GM21723 (cell line): ENCODE measurements around the gene SNX11.

Experiments
- ATAC-seq: cut with Tn5 transposase; IDR thresholded peaks from one replicate; pipeline ENCODE4 v1.9.1; 2021; ENCODE audit warnings: mild to moderate bottlenecking, moderate library complexity; ENCODE audit not compliant: unreplicated experiment

Gene SNX11

GRCh38 chr17:48095611-48096010, 12.0 kb upstream of the SNX11 start:
- ATAC-seq = no peak

DNA sequence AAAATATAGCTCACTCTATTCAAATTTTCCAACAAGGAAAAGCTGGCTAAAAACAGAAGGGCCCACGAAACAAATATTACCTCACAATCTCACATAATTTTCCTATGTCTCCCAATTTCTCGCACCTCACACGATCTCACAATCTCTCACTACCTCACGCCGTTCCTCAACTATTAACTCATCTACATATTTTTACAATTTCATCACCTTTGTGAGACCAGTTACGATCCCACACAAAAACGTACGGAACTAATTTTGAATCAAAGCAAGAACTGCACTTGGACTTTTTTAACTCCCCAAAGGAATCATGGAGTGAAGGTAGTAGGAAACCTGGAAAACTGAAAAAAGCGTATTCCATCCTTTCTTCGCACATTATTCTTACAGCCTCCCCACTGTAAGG, 7.4 kb upstream of the SNX11 start:
- ATAC-seq = no peak

GRCh38 chr17:48100591-48101011, 7.0 kb upstream of the SNX11 start:
- no peak for ATAC-seq

- peak; percentile 89 for ATAC-seq
Observed at GRCh38 chr17:48101012-48101720, 6.4 kb upstream of the SNX11 start, which contains the start of gene CBX1. Gene CBX1, minus strand, starts transcription at chr17:48101478. Its CDS starts 24,474 bp downstream, at chr17:48077004.

DNA sequence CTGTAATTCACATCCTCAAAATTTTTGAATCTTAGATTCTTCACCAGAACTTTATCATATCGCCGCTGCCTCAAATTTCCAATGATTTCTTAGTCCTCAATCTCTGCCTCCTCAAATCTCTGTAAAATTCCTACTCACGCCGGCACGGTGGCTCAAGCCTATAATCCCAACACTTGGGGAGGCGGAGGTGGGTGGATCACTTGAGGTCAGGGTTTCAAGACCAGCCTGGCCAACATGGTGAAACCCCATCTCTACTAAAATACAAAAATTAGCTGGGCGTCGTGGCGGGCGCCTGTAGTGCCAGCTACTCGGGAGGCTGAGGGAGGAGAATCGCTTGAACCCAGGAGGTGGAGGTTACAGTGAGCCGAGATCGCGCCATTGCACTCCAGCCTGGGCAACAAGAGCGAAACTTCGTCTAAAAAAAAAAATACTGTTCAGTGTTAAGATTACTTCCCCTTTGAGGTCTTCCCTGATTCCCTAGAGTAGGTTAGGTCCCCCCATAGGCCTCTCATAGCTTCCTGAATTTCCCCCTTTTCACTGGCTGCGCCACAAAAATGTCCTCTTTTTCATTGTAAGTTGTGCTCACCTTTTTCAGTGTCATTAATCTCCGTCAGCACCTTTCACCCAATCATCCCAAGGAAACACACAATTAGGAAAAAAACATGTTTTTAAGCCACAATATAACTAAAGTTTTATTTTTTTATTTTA, 5.4 kb upstream of the SNX11 start:
- no peak for ATAC-seq

DNA sequence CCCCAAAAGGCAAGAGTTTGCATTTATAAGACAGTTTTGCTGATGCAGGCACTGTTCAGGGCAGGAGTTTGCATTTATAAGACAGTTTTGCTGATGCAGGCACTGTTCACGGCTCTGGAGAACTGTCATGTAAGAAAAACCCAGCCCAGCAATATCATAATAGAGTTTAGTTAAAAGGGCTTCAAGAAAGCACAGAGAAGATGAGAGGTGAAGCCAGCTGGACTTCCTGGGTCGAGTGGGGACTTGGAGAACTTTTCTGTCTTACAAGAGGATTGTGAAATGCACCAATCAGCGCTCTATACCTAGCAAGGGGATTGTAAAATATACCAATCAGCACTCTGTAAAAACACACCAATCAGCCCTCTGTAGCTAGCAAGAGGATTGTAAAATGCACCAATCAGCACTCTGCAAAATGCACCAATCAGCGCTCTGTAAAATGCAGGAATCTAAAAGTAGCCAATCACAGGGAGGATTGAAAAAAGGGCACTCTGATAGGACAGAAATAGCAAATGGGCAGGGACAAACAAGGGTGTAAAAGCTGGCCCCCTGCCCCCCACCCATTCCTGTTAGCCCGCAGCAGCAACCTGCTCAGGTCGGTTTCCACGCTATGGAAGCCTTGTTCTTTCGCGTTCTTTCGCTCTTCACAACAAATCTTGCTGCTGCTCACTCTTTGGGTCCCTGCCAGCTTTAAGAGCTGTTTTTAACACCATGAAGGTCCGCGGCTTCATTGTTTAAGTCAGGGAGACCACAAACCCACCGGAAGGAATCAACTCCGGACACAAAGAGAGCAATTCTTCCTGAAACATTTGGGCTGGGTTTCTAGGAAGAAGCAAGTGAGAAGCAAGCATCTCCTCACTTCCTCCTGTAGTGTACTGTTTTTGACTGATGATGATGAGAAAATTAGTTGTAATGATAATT, 4.5 kb upstream of the SNX11 start:
- ATAC-seq = no peak

DNA sequence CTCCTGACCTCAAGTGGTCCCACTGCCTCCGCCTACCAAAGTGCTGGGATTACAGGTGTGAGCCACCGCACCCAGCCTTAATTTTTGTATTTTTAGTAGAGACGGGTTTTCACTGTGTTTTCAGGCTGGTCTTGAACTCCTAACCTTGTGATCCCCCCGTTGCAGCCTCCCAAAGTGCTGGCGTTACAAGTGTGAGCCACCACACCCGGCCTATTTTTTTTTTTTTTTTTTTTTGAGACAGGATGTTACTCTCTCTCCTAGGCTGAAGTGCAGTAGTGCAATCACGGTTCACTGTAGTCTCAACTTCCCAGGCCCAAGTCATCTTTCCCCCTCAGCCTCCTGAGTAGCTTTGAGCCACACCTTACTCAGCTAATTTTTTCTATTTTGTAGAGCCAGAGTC, 3.1 kb upstream of the SNX11 start:
- ATAC-seq = no peak

- ATAC-seq = no peak
Observed at GRCh38 chr17:48106802-48107136, 797 bp upstream of the SNX11 start.

- ATAC-seq = no peak
Observed at GRCh38 chr17:48110761-48111160, 3.2 kb downstream of the SNX11 start.

GRCh38 chr17:48111937-48112241, 4.3 kb downstream of the SNX11 start:
- no peak for ATAC-seq

DNA sequence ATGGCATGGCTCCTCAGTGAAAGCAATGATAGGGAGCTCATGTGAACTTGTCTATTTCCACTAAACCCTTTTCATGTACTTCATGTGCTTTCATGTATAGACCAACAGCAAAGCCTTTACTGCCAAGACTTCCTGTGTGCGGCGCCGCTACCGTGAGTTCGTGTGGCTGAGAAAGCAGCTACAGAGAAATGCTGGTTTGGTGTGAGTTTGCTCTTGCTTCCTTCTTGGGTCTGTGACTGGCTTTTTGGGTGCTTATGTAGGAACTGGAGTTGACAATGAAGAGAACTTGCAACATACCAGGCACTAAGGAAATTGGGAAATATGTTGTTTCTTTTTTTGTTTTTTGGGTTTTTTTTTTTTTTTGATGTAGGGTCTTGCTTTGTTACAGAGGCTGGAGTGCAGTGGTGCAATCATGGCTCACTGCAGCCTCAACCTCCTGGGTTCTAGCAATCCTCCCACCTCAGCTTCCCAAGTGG, 5.7 kb downstream of the SNX11 start:
- ATAC-seq = peak; percentile 37

GRCh38 chr17:48121923-48122664, 14.5 kb downstream of the SNX11 start:
- no peak for ATAC-seq

DNA sequence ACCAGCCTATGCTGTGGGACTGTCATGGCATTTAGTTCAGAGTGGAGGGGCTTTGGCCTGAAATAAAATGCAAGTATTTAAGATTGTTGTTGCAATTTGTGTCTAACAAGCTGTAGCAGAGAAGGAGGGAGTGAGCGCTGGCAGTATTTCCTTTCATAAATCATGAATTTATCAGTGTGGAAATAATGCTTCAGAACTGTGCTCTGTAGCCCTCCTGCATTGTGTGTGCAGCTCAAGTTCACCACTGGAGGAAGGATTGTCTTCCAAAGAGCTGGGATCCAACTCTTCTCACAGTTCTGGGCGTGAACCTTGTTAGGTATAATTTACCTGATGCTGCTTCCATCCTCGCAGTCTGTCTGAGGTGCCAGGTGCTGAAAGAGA, 15.1 kb downstream of the SNX11 start:
- no peak for ATAC-seq

DNA sequence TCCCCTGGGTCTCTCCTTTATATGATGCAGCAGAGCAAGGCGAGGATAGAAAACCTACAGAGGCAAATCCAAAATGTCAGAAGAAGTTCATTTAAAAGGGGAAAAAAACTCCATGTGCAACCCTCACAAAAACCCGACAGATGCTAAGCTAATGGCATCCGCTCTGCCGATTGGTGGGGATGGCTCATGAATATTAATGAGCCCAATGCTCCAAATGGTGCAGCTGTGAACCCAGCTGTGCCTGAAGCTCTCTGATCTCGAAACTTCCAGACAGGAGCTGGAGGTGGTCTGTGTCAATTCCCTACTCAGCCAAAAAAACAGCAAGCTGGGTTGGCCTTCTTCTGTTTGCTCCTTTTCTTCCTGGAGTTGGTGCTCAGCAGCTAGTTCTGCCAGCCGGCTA, 15.5 kb downstream of the SNX11 start:
- ATAC-seq = no peak

- no peak for ATAC-seq
Observed at GRCh38 chr17:48123776-48124388, 16.3 kb downstream of the SNX11 start.

- ATAC-seq = no peak
Observed at GRCh38 chr17:48125829-48126531, 18.4 kb downstream of the SNX11 start.

DNA sequence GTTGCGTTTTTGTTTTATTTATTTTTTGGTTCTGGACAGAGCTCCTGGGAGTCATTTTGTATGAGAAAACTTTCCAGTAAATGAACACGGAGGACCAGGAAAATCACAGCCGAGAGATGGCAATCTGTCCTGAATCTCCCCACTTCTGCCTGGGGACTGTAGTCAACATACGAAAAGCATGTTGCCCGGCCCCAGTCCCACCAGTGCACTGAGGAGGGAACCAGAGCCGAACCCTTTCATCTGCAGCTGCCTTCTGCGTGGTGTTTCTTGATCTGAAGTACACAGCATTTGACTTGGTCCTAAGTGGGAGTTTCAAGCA, 18.9 kb downstream of the SNX11 start:
- ATAC-seq = no peak

GRCh38 chr17:48127371-48128051, 19.9 kb downstream of the SNX11 start:
- ATAC-seq = no peak

- ATAC-seq = no peak
Observed at GRCh38 chr17:48128400-48128799, 20.8 kb downstream of the SNX11 start.
